NT2/D1 (cell line): ENCODE measurements around the gene HIPK2.

Experiments used
- SUZ12 ChIP-seq: IDR thresholded peaks from 2 replicates; pipeline ENCODE4 v1.6.1; 2011; ENCODE audit not compliant: insufficient read length, insufficient read depth; ENCODE audit errors: extremely low read depth
- YY1 ChIP-seq: IDR thresholded peaks from 2 replicates; pipeline ENCODE4 v1.6.1; 2011; ENCODE audit not compliant: insufficient read length, insufficient read depth
- ZNF274 ChIP-seq: IDR thresholded peaks from 2 replicates; pipeline ENCODE4 v1.6.1; 2011; ENCODE audit warnings: mild to moderate bottlenecking, low read depth, low read length

GRCh38 chr7:139775829-139776266 is 1.9 kb downstream of the HIPK2 start:
- no peak for TF ChIP-seq YY1
- no peak for TF ChIP-seq ZNF274
- no peak for TF ChIP-seq SUZ12
